ENCODE data around the gene AP3B1.

Gene AP3B1

GRCh38 chr5:77994943-77995342 lies 299.6 kb downstream of the AP3B1 start:
- no peaks in the 10 kb centered on the region for H3K4me1 ChIP-seq (ENCODE audit: control insufficient read depth, insufficient read depth, low read length, unreplicated experiment)
- no peak overlapping the region for H2AFZ ChIP-seq (ENCODE audit: low read length, unreplicated experiment)
- no peaks in the 10 kb centered on the region for H3K36me3 ChIP-seq (ENCODE audit: insufficient read depth, low read length)
- no peak overlapping the region for H3K4me3 ChIP-seq (ENCODE audit: low read depth, low read length)
- H3K27ac ChIP-seq (ENCODE audit: low read depth, low read length): no peak overlapping the region
- no peaks in the 10 kb centered on the region for H3K79me2 ChIP-seq (ENCODE audit: control insufficient read depth, insufficient read depth, low read length, unreplicated experiment)
- H3K27me3 ChIP-seq (ENCODE audit: insufficient read depth, low read length): no peaks in the 10 kb centered on the region

- H3K4me3 ChIP-seq (ENCODE audit: low read depth, low read length): no peak overlapping the region
- H3K27me3 ChIP-seq (ENCODE audit: insufficient read depth, low read length): no peaks in the 10 kb centered on the region
- no peaks in the 10 kb centered on the region for H3K36me3 ChIP-seq (ENCODE audit: insufficient read depth, low read length)
- H2AFZ ChIP-seq (ENCODE audit: low read length, unreplicated experiment): no peak overlapping the region
- no peaks in the 10 kb centered on the region for H3K79me2 ChIP-seq (ENCODE audit: control insufficient read depth, insufficient read depth, low read length, unreplicated experiment)
- no peaks in the 10 kb centered on the region for H3K4me1 ChIP-seq (ENCODE audit: control insufficient read depth, insufficient read depth, low read length, unreplicated experiment)
- no peak overlapping the region for H3K27ac ChIP-seq (ENCODE audit: low read depth, low read length)
Observed at GRCh38 chr5:77993855-77994318, 300.6 kb downstream of the AP3B1 start.

- Histone ChIP-seq H3K79me2 (ENCODE audit: control insufficient read depth, insufficient read depth, low read length, unreplicated experiment) (no peaks in the 10 kb centered on the region), H3K27me3 (ENCODE audit: insufficient read depth, low read length) (no peaks in the 10 kb centered on the region)
Observed at GRCh38 chr5:77993141-77993854, 301.2 kb downstream of the AP3B1 start.

GRCh38 chr5:77991084-77991483 lies 303.4 kb downstream of the AP3B1 start:
- Histone ChIP-seq H3K27ac (ENCODE audit: low read depth, low read length) (no peak overlapping the region), H3K79me2 (ENCODE audit: control insufficient read depth, insufficient read depth, low read length, unreplicated experiment) (no peaks in the 10 kb centered on the region), H3K27me3 (ENCODE audit: insufficient read depth, low read length) (no peaks in the 10 kb centered on the region), H3K4me3 (ENCODE audit: low read depth, low read length) (no peak overlapping the region), H3K4me1 (ENCODE audit: control insufficient read depth, insufficient read depth, low read length, unreplicated experiment) (no peaks in the 10 kb centered on the region), H3K36me3 (ENCODE audit: insufficient read depth, low read length) (no peaks in the 10 kb centered on the region), H2AFZ (ENCODE audit: low read length, unreplicated experiment) (no peak overlapping the region)

More at GRCh38 chr5:77993141-77993854, 301.2 kb downstream of the AP3B1 start:
- no peaks in the 10 kb centered on the region for H3K36me3 ChIP-seq (ENCODE audit: insufficient read depth, low read length)
- no peak overlapping the region for H3K4me3 ChIP-seq (ENCODE audit: low read depth, low read length)
- no peaks in the 10 kb centered on the region for H3K4me1 ChIP-seq (ENCODE audit: control insufficient read depth, insufficient read depth, low read length, unreplicated experiment)
- H3K27ac ChIP-seq (ENCODE audit: low read depth, low read length): no peak overlapping the region
- H2AFZ ChIP-seq (ENCODE audit: low read length, unreplicated experiment): no peak overlapping the region

- Histone ChIP-seq H3K4me1 (ENCODE audit: control insufficient read depth, insufficient read depth, low read length, unreplicated experiment) (no peaks in the 10 kb centered on the region), H2AFZ (ENCODE audit: low read length, unreplicated experiment) (no peak overlapping the region), H3K27me3 (ENCODE audit: insufficient read depth, low read length) (no peaks in the 10 kb centered on the region), H3K4me3 (ENCODE audit: low read depth, low read length) (no peak overlapping the region), H3K79me2 (ENCODE audit: control insufficient read depth, insufficient read depth, low read length, unreplicated experiment) (no peaks in the 10 kb centered on the region), H3K36me3 (ENCODE audit: insufficient read depth, low read length) (no peaks in the 10 kb centered on the region), H3K27ac (ENCODE audit: low read depth, low read length) (no peak overlapping the region)
Observed at GRCh38 chr5:77990020-77990419, 304.5 kb downstream of the AP3B1 start.

- no peaks in the 10 kb centered on the region for H3K79me2 ChIP-seq (ENCODE audit: control insufficient read depth, insufficient read depth, low read length, unreplicated experiment)
- no peaks in the 10 kb centered on the region for H3K36me3 ChIP-seq (ENCODE audit: insufficient read depth, low read length)
- H2AFZ ChIP-seq (ENCODE audit: low read length, unreplicated experiment): no peak overlapping the region
- no peaks in the 10 kb centered on the region for H3K4me1 ChIP-seq (ENCODE audit: control insufficient read depth, insufficient read depth, low read length, unreplicated experiment)
- H3K27ac ChIP-seq (ENCODE audit: low read depth, low read length): no peak overlapping the region
- H3K27me3 ChIP-seq (ENCODE audit: insufficient read depth, low read length): no peaks in the 10 kb centered on the region
- no peak overlapping the region for H3K4me3 ChIP-seq (ENCODE audit: low read depth, low read length)
Observed at GRCh38 chr5:77987988-77988387, 306.5 kb downstream of the AP3B1 start.

DNA sequence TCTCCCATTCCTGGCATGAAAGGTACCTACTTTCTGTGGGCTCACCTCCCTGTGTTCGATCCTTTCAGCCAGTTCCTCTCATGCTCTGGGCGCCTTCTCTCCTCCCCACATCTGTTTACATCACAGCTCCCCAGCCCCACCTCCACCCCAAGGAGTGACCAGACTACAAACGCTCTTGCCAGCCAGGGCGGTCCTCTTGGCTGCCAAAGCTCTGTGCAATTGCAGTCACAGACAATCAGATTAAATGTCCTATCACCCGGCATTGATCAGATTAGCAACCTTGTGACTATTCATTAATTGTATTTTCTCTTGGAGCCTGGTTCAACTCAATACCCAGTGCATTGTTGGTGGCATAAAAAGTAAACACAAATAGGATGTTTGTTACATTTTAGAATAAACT lies 307.2 kb downstream of the AP3B1 start:
- Histone ChIP-seq H3K27ac (ENCODE audit: low read depth, low read length) (no peak overlapping the region), H3K4me1 (ENCODE audit: control insufficient read depth, insufficient read depth, low read length, unreplicated experiment) (no peaks in the 10 kb centered on the region), H3K79me2 (ENCODE audit: control insufficient read depth, insufficient read depth, low read length, unreplicated experiment) (no peaks in the 10 kb centered on the region), H2AFZ (ENCODE audit: low read length, unreplicated experiment) (no peak overlapping the region), H3K4me3 (ENCODE audit: low read depth, low read length) (no peak overlapping the region), H3K27me3 (ENCODE audit: insufficient read depth, low read length) (peaks cover 6% of the 10 kb centered on the region; the same call in 1 of the 2 replicates), H3K36me3 (ENCODE audit: insufficient read depth, low read length) (no peaks in the 10 kb centered on the region)

GRCh38 chr5:77986261-77986660 lies 308.2 kb downstream of the AP3B1 start:
- H2AFZ ChIP-seq (ENCODE audit: low read length, unreplicated experiment): no peak overlapping the region
- no peaks in the 10 kb centered on the region for H3K36me3 ChIP-seq (ENCODE audit: insufficient read depth, low read length)
- peaks cover 9% of the 10 kb centered on the region; the same call in 1 of the 2 replicates for H3K27me3 ChIP-seq (ENCODE audit: insufficient read depth, low read length)
- H3K79me2 ChIP-seq (ENCODE audit: control insufficient read depth, insufficient read depth, low read length, unreplicated experiment): no peaks in the 10 kb centered on the region
- H3K4me1 ChIP-seq (ENCODE audit: control insufficient read depth, insufficient read depth, low read length, unreplicated experiment): no peaks in the 10 kb centered on the region
- H3K27ac ChIP-seq (ENCODE audit: low read depth, low read length): no peak overlapping the region
- H3K4me3 ChIP-seq (ENCODE audit: low read depth, low read length): no peak overlapping the region

- Histone ChIP-seq H3K27me3 (ENCODE audit: insufficient read depth, low read length) (peaks cover 13% of the 10 kb centered on the region), H3K79me2 (ENCODE audit: control insufficient read depth, insufficient read depth, low read length, unreplicated experiment) (no peaks in the 10 kb centered on the region), H3K4me1 (ENCODE audit: control insufficient read depth, insufficient read depth, low read length, unreplicated experiment) (no peaks in the 10 kb centered on the region), H3K36me3 (ENCODE audit: insufficient read depth, low read length) (no peaks in the 10 kb centered on the region), H3K27ac (ENCODE audit: low read depth, low read length) (no peak overlapping the region), H2AFZ (ENCODE audit: low read length, unreplicated experiment) (no peak overlapping the region), H3K4me3 (ENCODE audit: low read depth, low read length) (no peak overlapping the region)
Observed at GRCh38 chr5:77985247-77985646, 309.3 kb downstream of the AP3B1 start.

DNA sequence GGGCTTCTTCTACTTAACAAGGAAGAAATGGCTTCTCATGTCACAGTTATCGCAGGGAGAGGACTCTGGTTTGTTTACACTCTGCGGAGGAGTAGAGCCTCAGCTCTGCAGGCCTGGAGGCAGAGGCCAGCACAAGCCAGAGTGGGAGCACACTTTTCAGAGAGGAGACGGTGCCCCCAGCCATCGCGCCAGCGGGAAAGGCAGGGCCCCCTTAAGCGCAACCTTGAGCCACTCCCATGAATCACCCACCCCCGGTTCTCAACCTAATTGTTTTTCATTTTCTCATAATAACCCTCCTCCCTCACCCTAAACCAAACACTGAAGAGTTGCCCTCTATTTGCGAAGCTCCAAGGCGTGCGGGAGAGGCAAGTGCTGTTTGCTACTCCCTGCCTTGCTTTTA lies 309.9 kb downstream of the AP3B1 start:
- H3K27me3 ChIP-seq (ENCODE audit: insufficient read depth, low read length): peaks cover 14% of the 10 kb centered on the region
- no peak overlapping the region for H2AFZ ChIP-seq (ENCODE audit: low read length, unreplicated experiment)
- no peak overlapping the region for H3K27ac ChIP-seq (ENCODE audit: low read depth, low read length)
- H3K4me3 ChIP-seq (ENCODE audit: low read depth, low read length): no peak overlapping the region
- no peaks in the 10 kb centered on the region for H3K4me1 ChIP-seq (ENCODE audit: control insufficient read depth, insufficient read depth, low read length, unreplicated experiment)
- H3K79me2 ChIP-seq (ENCODE audit: control insufficient read depth, insufficient read depth, low read length, unreplicated experiment): no peaks in the 10 kb centered on the region
- no peaks in the 10 kb centered on the region for H3K36me3 ChIP-seq (ENCODE audit: insufficient read depth, low read length)

GRCh38 chr5:77983482-77984199 lies 310.9 kb downstream of the AP3B1 start:
- no peaks in the 10 kb centered on the region for H3K36me3 ChIP-seq (ENCODE audit: insufficient read depth, low read length)
- peaks cover 24% of the 10 kb centered on the region for H3K27me3 ChIP-seq (ENCODE audit: insufficient read depth, low read length)
- no peaks in the 10 kb centered on the region for H3K79me2 ChIP-seq (ENCODE audit: control insufficient read depth, insufficient read depth, low read length, unreplicated experiment)
- no peak overlapping the region for H3K4me3 ChIP-seq (ENCODE audit: low read depth, low read length)
- H3K4me1 ChIP-seq (ENCODE audit: control insufficient read depth, insufficient read depth, low read length, unreplicated experiment): no peaks in the 10 kb centered on the region
- no peak overlapping the region for H3K27ac ChIP-seq (ENCODE audit: low read depth, low read length)
- H2AFZ ChIP-seq (ENCODE audit: low read length, unreplicated experiment): no peak overlapping the region
